Measurements from ENCODE around the gene TNFAIP8.

- TF ChIP-seq REST (IDR thresholded peaks at IDR 0.05; ENCODE audit: low read depth) (no peak), CEBPB (IDR thresholded peaks at IDR 0.05) (no peak), TCF12 (IDR thresholded peaks at IDR 0.05; ENCODE audit: low read depth) (peak; percentile 61), EGR1 (IDR thresholded peaks at IDR 0.05) (no peak), TEAD4 (IDR thresholded peaks at IDR 0.05) (no peak), FOXM1 (IDR thresholded peaks at IDR 0.05; ENCODE audit: borderline replicate concordance, low read depth) (no peak), CREB1 (IDR thresholded peaks at IDR 0.05; ENCODE audit: low read depth) (no peak), EP300 (IDR thresholded peaks at IDR 0.05; ENCODE audit: borderline replicate concordance) (no peak)
Observed at GRCh38 chr5:119400245-119400644, 44.4 kb downstream of the TNFAIP8 start.
